Measurements from ENCODE around the gene B3GALT4.
"Not testable (repeated sequence)": the region's sequence is repeated elsewhere in the genome, so short reads cannot be mapped to it uniquely, and the experiment has no call there.

B3GALT4 gene

GRCh38 chr6:33259032-33259431, 17.9 kb upstream of the B3GALT4 start:
- peaks cover 58% of the 10 kb centered on the region for H3K36me3 Mint-ChIP-seq (ENCODE audit: low read depth)

GRCh38 chr6:33262490-33262889, 14.4 kb upstream of the B3GALT4 start:
- not testable (repeated sequence) for H3K27me3 Mint-ChIP-seq (ENCODE audit: low read depth); H3K4me1 Mint-ChIP-seq; H3K9me3 Mint-ChIP-seq; H3K27ac Mint-ChIP-seq; H3K4me3 Mint-ChIP-seq
- peaks cover 69% of the 10 kb centered on the region for H3K36me3 Mint-ChIP-seq (ENCODE audit: low read depth)

More at GRCh38 chr6:33259032-33259431, 17.9 kb upstream of the B3GALT4 start:
- Mint-ChIP-seq H3K27ac (no peak overlapping the region), H3K27me3 (ENCODE audit: low read depth) (no peaks in the 10 kb centered on the region), H3K4me3 (no peak overlapping the region), H3K9me3 (no peaks in the 10 kb centered on the region), H3K4me1 (no peaks in the 10 kb centered on the region)
- no peak for TF ChIP-seq CTCF (IDR thresholded peaks at IDR 0.05; ENCODE audit: unreplicated experiment in 3 of 3)

GRCh38 chr6:33264015-33264414, 12.9 kb upstream of the B3GALT4 start:
- Mint-ChIP-seq H3K9me3 (no peaks in the 10 kb centered on the region), H3K27ac (no peak overlapping the region), H3K36me3 (ENCODE audit: low read depth) (peaks cover 68% of the 10 kb centered on the region), H3K4me1 (no peaks in the 10 kb centered on the region), H3K27me3 (ENCODE audit: low read depth) (no peaks in the 10 kb centered on the region), H3K4me3 (no peak overlapping the region)
- no peak for TF ChIP-seq CTCF (IDR thresholded peaks at IDR 0.05; ENCODE audit: unreplicated experiment in 3 of 3)

- no peaks in the 10 kb centered on the region for H3K27me3 Mint-ChIP-seq (ENCODE audit: low read depth)
- peak overlapping the region; percentile 100 for H3K27ac Mint-ChIP-seq
- no peak for TF ChIP-seq CTCF (IDR thresholded peaks at IDR 0.05; ENCODE audit: unreplicated experiment in 3 of 3)
- peaks cover 52% of the 10 kb centered on the region for H3K4me1 Mint-ChIP-seq
- H3K9me3 Mint-ChIP-seq: no peaks in the 10 kb centered on the region
- H3K4me3 Mint-ChIP-seq: peak overlapping the region; percentile 96 to 97 (median 97)
- peaks cover 54% of the 10 kb centered on the region for H3K36me3 Mint-ChIP-seq (ENCODE audit: low read depth)
These were observed 5.8 kb upstream of the B3GALT4 start for GRCh38 chr6:33271117-33271467.

GRCh38 chr6:33271468-33272274, 5.3 kb upstream of the B3GALT4 start, which contains the start of the genes RPS18 and VPS52:
TSS of gene RPS18 (plus strand) at chr6:33272075. CDS start at chr6:33272120, 45 bp downstream.
TSS of gene VPS52 (minus strand) at chr6:33271876. CDS start at chr6:33271675, 201 bp downstream.
- Mint-ChIP-seq H3K27ac (peak within 1 kb of the TSS; percentile 100), H3K4me3 (peak within 1 kb of the TSS; percentile 96 to 97 (median 97)), H3K9me3 (no peaks in the 10 kb centered on the region), H3K27me3 (ENCODE audit: low read depth) (no peaks in the 10 kb centered on the region), H3K36me3 (ENCODE audit: low read depth) (peaks cover 54% of the 10 kb centered on the region), H3K4me1 (peaks cover 58% of the 10 kb centered on the region)
- no peak for TF ChIP-seq CTCF (IDR thresholded peaks at IDR 0.05; ENCODE audit: unreplicated experiment in 3 of 3)

GRCh38 chr6:33272275-33273128, 4.4 kb upstream of the B3GALT4 start:
- no peaks in the 10 kb centered on the region for H3K9me3 Mint-ChIP-seq
- peak overlapping the region; percentile 100 for H3K27ac Mint-ChIP-seq
- peak overlapping the region; percentile 96 to 97 (median 97) for H3K4me3 Mint-ChIP-seq
- peaks cover 46% of the 10 kb centered on the region for H3K36me3 Mint-ChIP-seq (ENCODE audit: low read depth)
- peaks cover 59% of the 10 kb centered on the region for H3K4me1 Mint-ChIP-seq
- no peaks in the 10 kb centered on the region for H3K27me3 Mint-ChIP-seq (ENCODE audit: low read depth)
- TF ChIP-seq CTCF (IDR thresholded peaks at IDR 0.05; ENCODE audit: unreplicated experiment in 3 of 3): no peak

All from nephron (organoid).